Endothelial cell of umbilical vein (primary cell): ENCODE results near the gene C19orf85. TPM values are rescaled to one million over a fixed set of nuclear protein-coding genes. Genes with fewer than 3 reads are reported as not detected.

Experiments used
- BruUV-seq: library from RNA; stranded (reverse); fragments of 400-500 nt; replicated peaks from 2 replicates; lab custom pipeline; 2021; lab: Mats Ljungman, UMichigan
- CTCF ChIA-PET: fragments of 300-600, 350-600 bp; sonication (Branson Sonifier 250); formaldehyde crosslinking; loops from one replicate; lab custom pipeline; 2021; ENCODE audit warnings: antibody characterized with exemption, inconsistent platforms; lab: Charles Lee
- POLR2A ChIA-PET: fragments of 300-600, 350-600 bp; sonication (Branson Sonifier 250); formaldehyde crosslinking; loops from one replicate; lab custom pipeline; 2021; ENCODE audit warnings: antibody characterized with exemption, inconsistent platforms; lab: Charles Lee
- DNase-seq: peaks from one replicate; pipeline ENCODE4 v3.0.0-alpha.2; 2011; ENCODE audit warnings: low read depth, low spot score
- FAIRE-seq: peaks from 2 replicates; lab custom pipeline; 2011; peaks lifted over from hg19 to GRCh38; lab: Jason Lieb, UNC
- H2AFZ ChIP-seq: 2 replicates; pipeline ENCODE4 v1.6.0; 2012; ENCODE audit warnings: low read depth, low read length, control low read depth, inconsistent platforms
- H3K27ac ChIP-seq: 2 replicates; pipeline ENCODE4 v1.5.1; 2011; ENCODE audit warnings: low read depth, mild to moderate bottlenecking, control low read depth, low read length, moderate library complexity; ENCODE audit not compliant: insufficient read depth
- H3K27me3 ChIP-seq, 2 experiments: 2 replicates each; pipeline versions ENCODE4 v1.6.0 to v1.6.1; 2011; ENCODE audit warnings: low read length in 2 of 2, mixed read lengths in 1 of 2; ENCODE audit not compliant: control insufficient read depth in 2 of 2, insufficient read depth in 2 of 2
- H3K36me3 ChIP-seq, 2 experiments: 2 replicates in 1 of 2; 3 replicates in 1 of 2; pipeline ENCODE4 v1.5.1; 2011; ENCODE audit warnings: low read length in 2 of 2, mild to moderate bottlenecking in 1 of 2, moderate library complexity in 1 of 2; ENCODE audit not compliant: control insufficient read depth in 2 of 2, insufficient read depth in 2 of 2; ENCODE audit errors: extremely low read depth in 1 of 2
- H3K4me1 ChIP-seq: 3 replicates; pipeline ENCODE4 v1.5.1; 2011; ENCODE audit warnings: mild to moderate bottlenecking, low read length; ENCODE audit not compliant: control insufficient read depth, insufficient read depth; ENCODE audit errors: extremely low read depth
- H3K4me2 ChIP-seq: 2 replicates; pipeline ENCODE4 v1.6.1; 2011; ENCODE audit warnings: low read length, control low read depth, mixed read lengths; ENCODE audit not compliant: insufficient read depth
- H3K4me3 ChIP-seq, 3 experiments: fragments of 200-600 bp in 1 of 3; sonication (generic), shearing (Covaris generic) in 1 of 3; replicated peaks in 1 of 3; 2 replicates each; pipeline ENCODE4 v1.5.1; 2011 to 2016; ENCODE audit warnings: control low read depth in 3 of 3, low read length in 3 of 3, mild to moderate bottlenecking in 2 of 3, inconsistent platforms in 1 of 3, low read depth in 1 of 3, moderate library complexity in 1 of 3; ENCODE audit not compliant: insufficient read depth in 1 of 3
- H3K79me2 ChIP-seq: 2 replicates; pipeline ENCODE4 v1.6.0; 2012; ENCODE audit warnings: low read length, inconsistent platforms; ENCODE audit not compliant: control insufficient read depth, insufficient read depth
- H3K9ac ChIP-seq: replicated peaks from 2 replicates; pipeline ENCODE3; 2011; ENCODE audit warnings: low read length, control low read depth; ENCODE audit not compliant: insufficient read depth; ENCODE audit errors: extremely low read depth
- H3K9me1 ChIP-seq: replicated peaks from 3 replicates; pipeline ENCODE4 v1.6.0; 2011; ENCODE audit warnings: mild to moderate bottlenecking, low read length; ENCODE audit not compliant: control insufficient read depth, insufficient read depth; ENCODE audit errors: extremely low read depth
- H3K9me3 ChIP-seq: replicated peaks from 2 replicates; pipeline ENCODE4 v1.5.1; 2012; ENCODE audit warnings: low read length, inconsistent platforms; ENCODE audit not compliant: control insufficient read depth, insufficient read depth
- H4K20me1 ChIP-seq: replicated peaks from 2 replicates; pipeline ENCODE3; 2011; ENCODE audit warnings: mild to moderate bottlenecking, low read length; ENCODE audit not compliant: control insufficient read depth, insufficient read depth; ENCODE audit errors: extremely low read depth
- EZH2 ChIP-seq: IDR thresholded peaks from 2 replicates; pipeline ENCODE4 v1.6.1; 2012; ENCODE audit warnings: borderline replicate concordance, low read depth, mild to moderate bottlenecking, moderate library complexity, low read length, inconsistent platforms; ENCODE audit not compliant: severe bottlenecking
- FOS ChIP-seq: IDR thresholded peaks from 2 replicates; pipeline ENCODE4 v1.6.1; 2011; ENCODE audit warnings: mild to moderate bottlenecking, low read length, moderate library complexity, borderline replicate concordance; ENCODE audit not compliant: insufficient read depth
- GATA2 ChIP-seq: IDR thresholded peaks from 2 replicates; pipeline ENCODE4 v1.7.0; 2011; ENCODE audit warnings: low read depth, mild to moderate bottlenecking, moderate library complexity, mixed read lengths, low read length; ENCODE audit not compliant: insufficient read length, insufficient read depth
- JUN ChIP-seq: IDR thresholded peaks from 2 replicates; pipeline ENCODE4 v1.6.1; 2011; ENCODE audit warnings: borderline replicate concordance, low read depth; ENCODE audit not compliant: insufficient read length, insufficient read depth
- MYC ChIP-seq: IDR thresholded peaks from one replicate; pipeline ENCODE4 v1.6.1; 2011; ENCODE audit warnings: mild to moderate bottlenecking, low read depth, low read length
- POLR2A ChIP-seq: IDR thresholded peaks from 2 replicates; pipeline ENCODE4 v1.6.1; 2012; ENCODE audit warnings: low read depth, mild to moderate bottlenecking, control low read depth, low read length
- POLR2AphosphoS5 ChIP-seq: IDR thresholded peaks from 2 replicates; pipeline ENCODE4 v1.6.1; 2012; ENCODE audit warnings: low read depth, mild to moderate bottlenecking, control low read depth, low read length, moderate library complexity; ENCODE audit not compliant: insufficient read depth
- dilution Hi-C: fragments of 300-500 bp; cut with MboI; formaldehyde crosslinking; loops from one replicate; pipeline ENCODE4 v1.15.0; 2019; ENCODE audit warnings: low sequenced_read_pairs; ENCODE audit not compliant: extremely low pct_ligation_motif_present
- intact Hi-C: fragments of 100-400 bp; cut with micrococcal nuclease; formaldehyde crosslinking; loops from one replicate; pipeline ENCODE4 v1.10.0; 2022
- polyA plus RNA-seq, 4 experiments: library from polyadenylated mRNA; depleted of rRNA in 3 of 4; stranded (reverse) in 3 of 4; unstranded in 1 of 4; fragments of >200 nt; gene quantifications; 2 replicates each; pipeline versions ENCODE4 v1.2.1 to v1.2.3, GENCODE V29; 2011 to 2012; ENCODE audit warnings: missing spikeins in 1 of 4
- total RNA-seq: library from RNA; stranded (reverse); gene quantifications from 2 replicates; pipeline ENCODE4 v1.2.3, GENCODE V29; 2021
- TF ChIP-seq, protein P1 (sequence below): IDR thresholded peaks from 2 replicates; pipeline ENCODE4 v1.6.1; 2011; ENCODE audit not compliant: insufficient read depth, insufficient read length
- TF ChIP-seq, protein P2 (sequence below), 2 donors: IDR thresholded peaks; 1 replicate in 1 of 2; 2 replicates in 1 of 2; pipeline ENCODE4 v1.5.1; 2011; ENCODE audit warnings: low read length in 2 of 2, mild to moderate bottlenecking in 2 of 2, moderate library complexity in 2 of 2, control low read depth in 1 of 2, inconsistent platforms in 1 of 2, low read depth in 1 of 2; ENCODE audit not compliant: insufficient read depth in 1 of 2; ENCODE audit errors: extremely low read depth in 1 of 2

C19orf85 gene
- total and polyA plus RNA-seq, 2 donors (not counting 3 experiments of a cell fraction or from before 2014, with no cell fraction given): not detected

DNA sequence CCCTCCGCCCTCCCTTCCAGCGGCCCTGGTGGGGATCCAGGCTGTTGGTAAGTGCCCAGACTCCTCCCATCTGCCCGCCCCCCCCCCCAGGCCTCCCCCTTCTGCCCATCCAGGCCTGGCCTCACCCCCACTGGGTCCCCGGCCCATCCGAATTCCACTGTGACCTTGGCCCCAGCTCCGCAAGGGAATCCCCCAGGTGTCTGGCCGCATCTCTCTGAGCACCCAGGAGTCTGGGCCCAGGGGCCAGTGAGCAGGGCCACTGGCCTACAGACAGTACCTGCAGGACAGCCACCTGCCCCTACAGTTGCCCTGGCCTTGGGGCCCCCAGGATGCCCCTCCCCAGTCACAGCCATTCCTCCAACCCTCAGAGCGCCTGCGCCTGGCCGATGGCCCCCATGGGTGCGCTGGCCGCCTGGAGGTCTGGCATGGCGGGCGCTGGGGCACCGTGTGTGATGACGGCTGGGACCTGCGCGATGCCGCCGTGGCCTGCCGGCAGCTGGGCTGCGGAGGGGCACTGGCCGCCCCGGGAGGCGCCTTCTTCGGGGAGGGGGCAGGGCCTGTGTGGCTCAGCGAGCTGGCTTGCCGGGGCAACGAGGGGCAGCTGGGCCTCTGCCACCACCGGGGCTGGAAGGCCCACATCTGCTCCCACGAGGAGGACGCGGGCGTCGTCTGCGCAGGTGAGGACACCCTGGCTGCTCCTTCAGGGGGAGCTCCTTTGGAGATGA, 24.6 kb upstream of the C19orf85 start:
- Histone ChIP-seq H3K27me3 (no peaks in the 10 kb centered on the region), H3K9me3 (no peaks in the 10 kb centered on the region), H4K20me1 (no peaks in the 10 kb centered on the region), H3K4me1 (peaks cover 34% of the 10 kb centered on the region), H3K36me3 (no peaks in the 10 kb centered on the region), H3K4me3 (no peak overlapping the region), H2AFZ (no peak overlapping the region), H3K9me1 (no peaks in the 10 kb centered on the region), H3K9ac (no peak overlapping the region), H3K27ac (no peak overlapping the region), H3K4me2 (no peak overlapping the region), H3K79me2 (peaks cover 2% of the 10 kb centered on the region)
- intact Hi-C loops: no loop called here
- no TSS peak for BruUV-seq
- CTCF ChIA-PET: interaction anchor here (0.7 to 6.1 kb wide), 3 partner anchors 15 to 22 kb away, joined by 3 to 91 read pairs (median 3); no protein-coding TSS in a partner anchor
- POLR2A ChIA-PET: interaction anchor here (0.5 kb wide), 1 partner anchor 15 kb away, joined by 3 read pairs; no protein-coding TSS in a partner anchor
- dilution Hi-C loops: no loop called here
- FAIRE-seq: no peak
- no peak for DNase-seq
- TF ChIP-seq FOS (no peak), EZH2 (no peak), POLR2A (no peak), MYC (no peak), GATA2 (no peak), JUN (no peak), POLR2AphosphoS5 (no peak)
- TF ChIP-seq, protein P1, sequence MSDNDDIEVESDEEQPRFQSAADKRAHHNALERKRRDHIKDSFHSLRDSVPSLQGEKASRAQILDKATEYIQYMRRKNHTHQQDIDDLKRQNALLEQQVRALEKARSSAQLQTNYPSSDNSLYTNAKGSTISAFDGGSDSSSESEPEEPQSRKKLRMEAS: no peak
- TF ChIP-seq, protein P2, sequence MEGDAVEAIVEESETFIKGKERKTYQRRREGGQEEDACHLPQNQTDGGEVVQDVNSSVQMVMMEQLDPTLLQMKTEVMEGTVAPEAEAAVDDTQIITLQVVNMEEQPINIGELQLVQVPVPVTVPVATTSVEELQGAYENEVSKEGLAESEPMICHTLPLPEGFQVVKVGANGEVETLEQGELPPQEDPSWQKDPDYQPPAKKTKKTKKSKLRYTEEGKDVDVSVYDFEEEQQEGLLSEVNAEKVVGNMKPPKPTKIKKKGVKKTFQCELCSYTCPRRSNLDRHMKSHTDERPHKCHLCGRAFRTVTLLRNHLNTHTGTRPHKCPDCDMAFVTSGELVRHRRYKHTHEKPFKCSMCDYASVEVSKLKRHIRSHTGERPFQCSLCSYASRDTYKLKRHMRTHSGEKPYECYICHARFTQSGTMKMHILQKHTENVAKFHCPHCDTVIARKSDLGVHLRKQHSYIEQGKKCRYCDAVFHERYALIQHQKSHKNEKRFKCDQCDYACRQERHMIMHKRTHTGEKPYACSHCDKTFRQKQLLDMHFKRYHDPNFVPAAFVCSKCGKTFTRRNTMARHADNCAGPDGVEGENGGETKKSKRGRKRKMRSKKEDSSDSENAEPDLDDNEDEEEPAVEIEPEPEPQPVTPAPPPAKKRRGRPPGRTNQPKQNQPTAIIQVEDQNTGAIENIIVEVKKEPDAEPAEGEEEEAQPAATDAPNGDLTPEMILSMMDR (IDR thresholded peaks at IDR 0.05; ENCODE audit: extremely low read depth in 1 of 2, insufficient read depth in 1 of 2, low read depth in 1 of 2, low read length in 2 of 2): no peak
